HEK293 (cell line): ENCODE data around the gene CNN2.

Source experiments
- CTCF ChIA-PET: fragments of 350-600 bp; formaldehyde crosslinking; extraction: SDS; loops from one replicate; lab custom pipeline; 2021; ENCODE audit warnings: antibody characterized with exemption; lab: Yijun Ruan, JAX
- POLR2A ChIA-PET: fragments of 300-600 bp; formaldehyde crosslinking; extraction: SDS; loops from one replicate; lab custom pipeline; 2020; ENCODE audit warnings: antibody characterized with exemption, inconsistent platforms; lab: Yijun Ruan, JAX
- H3K27ac ChIP-seq: fragments of 200-500 bp; sonication (Bioruptor generic); 2 replicates; pipeline ENCODE4 v1.5.1; 2014; ENCODE audit warnings: low read depth, low read length, control low read depth, inconsistent platforms; ENCODE audit errors: extremely low read depth
- H3K36me3 ChIP-seq, 2 experiments: fragments of 200-500 bp in 1 of 2; sonication (Bioruptor generic) in 1 of 2; 1 replicate in 1 of 2; 2 replicates in 1 of 2; pipeline ENCODE4 v1.5.1; 2014 to 2017; ENCODE audit warnings: inconsistent platforms in 2 of 2, low read length in 2 of 2; ENCODE audit not compliant: control insufficient read depth in 2 of 2, insufficient read depth in 1 of 2
- H3K4me1 ChIP-seq: fragments of 200-500 bp; sonication (Bioruptor generic); 2 replicates; pipeline ENCODE4 v1.5.1; 2014; ENCODE audit warnings: mild to moderate bottlenecking, low read length, inconsistent platforms; ENCODE audit not compliant: control insufficient read depth, insufficient read depth
- H3K4me3 ChIP-seq: 2 replicates; pipeline ENCODE4 v1.5.1; 2011; ENCODE audit warnings: low read depth, mild to moderate bottlenecking, control low read depth, low read length, moderate library complexity
- H3K9me3 ChIP-seq: fragments of 200-500 bp; sonication (Bioruptor generic); 2 replicates; pipeline ENCODE4 v1.5.1; 2014; ENCODE audit warnings: low read depth, low read length, inconsistent platforms; ENCODE audit not compliant: control insufficient read depth, insufficient read depth
- GLIS2 ChIP-seq: fragments of 450-650 bp; formaldehyde crosslinking; IDR thresholded peaks from 2 replicates; pipeline ENCODE4 v1.5.1; 2016; ENCODE audit warnings: missing biosample characterization, missing genetic modification characterization
- HIC1 ChIP-seq: fragments of 450-650 bp; formaldehyde crosslinking; IDR thresholded peaks from 2 replicates; pipeline ENCODE4 v1.5.1; 2016; ENCODE audit warnings: missing biosample characterization, missing genetic modification characterization
- SP2 ChIP-seq: fragments of 450-650 bp; formaldehyde crosslinking; IDR thresholded peaks from 2 replicates; pipeline ENCODE4 v1.5.1; 2016; ENCODE audit warnings: missing biosample characterization, missing genetic modification characterization
- ZIC2 ChIP-seq: fragments of 450-650 bp; formaldehyde crosslinking; IDR thresholded peaks from 2 replicates; pipeline ENCODE4 v1.5.1; 2016; ENCODE audit warnings: missing biosample characterization, missing genetic modification characterization
- ZNF10 ChIP-seq: fragments of 450-650 bp; formaldehyde crosslinking; IDR thresholded peaks from 2 replicates; pipeline ENCODE4 v1.5.1; 2017; ENCODE audit warnings: missing biosample characterization, missing genetic modification characterization
- ZNF175 ChIP-seq: fragments of 450-650 bp; formaldehyde crosslinking; IDR thresholded peaks from 2 replicates; pipeline ENCODE4 v1.5.1; 2016; ENCODE audit warnings: missing biosample characterization, missing genetic modification characterization
- ZNF2 ChIP-seq: fragments of 450-650 bp; formaldehyde crosslinking; IDR thresholded peaks from 2 replicates; pipeline ENCODE4 v1.5.1; 2016; ENCODE audit warnings: missing biosample characterization, missing genetic modification characterization
- ZNF221 ChIP-seq: fragments of 450-650 bp; formaldehyde crosslinking; IDR thresholded peaks from 2 replicates; pipeline ENCODE4 v1.5.1; 2017; ENCODE audit warnings: missing biosample characterization, missing genetic modification characterization, borderline replicate concordance
- ZNF501 ChIP-seq: fragments of 450-650 bp; formaldehyde crosslinking; IDR thresholded peaks from 2 replicates; pipeline ENCODE4 v1.5.1; 2016; ENCODE audit warnings: missing biosample characterization, missing genetic modification characterization
- ZNF600 ChIP-seq: fragments of 450-650 bp; formaldehyde crosslinking; IDR thresholded peaks from 2 replicates; pipeline ENCODE4 v1.5.1; 2016; ENCODE audit warnings: missing biosample characterization, missing genetic modification characterization
- TF ChIP-seq, protein P1 (sequence below): fragments of 450-650 bp; formaldehyde crosslinking; IDR thresholded peaks from 2 replicates; pipeline ENCODE4 v1.5.1; 2016; ENCODE audit warnings: missing biosample characterization, missing genetic modification characterization

Gene CNN2

DNA sequence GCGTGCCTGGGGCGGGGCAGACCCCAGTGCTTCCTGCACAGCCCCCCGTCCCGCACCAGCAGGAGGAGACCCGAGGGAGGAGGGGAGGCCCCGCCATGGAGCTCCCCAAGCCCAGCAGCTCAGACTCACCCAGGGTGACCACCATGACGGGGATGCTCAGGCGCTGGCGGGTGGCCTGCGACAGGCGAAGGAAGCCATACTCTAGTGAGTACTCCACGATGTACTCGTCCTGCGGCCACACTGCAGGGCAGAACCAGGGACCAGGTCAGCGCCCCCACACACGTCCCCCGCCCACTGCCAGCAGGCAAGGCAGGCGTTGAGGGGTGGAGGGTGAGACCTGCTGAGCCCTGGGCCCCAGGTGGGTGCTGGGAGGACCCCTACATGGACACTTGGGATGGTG, 14.1 kb upstream of the CNN2 start:
- POLR2A ChIA-PET, result interaction anchor here (0.8 kb wide), 1 partner anchor 9 kb away, joined by 3 read pairs; the partner anchor contains the start of gene RNU6-2
- H3K36me3 ChIP-seq, result peaks cover 0 to 66% of the 10 kb centered on the region in 2 experiments; a peak in 1 of 3 replicates
- CTCF ChIA-PET, result interaction anchor here (0.6 to 0.7 kb wide), 2 partner anchors 8 to 28 kb away, joined by 3 read pairs; partner anchors contain the start of gene WDR18

DNA sequence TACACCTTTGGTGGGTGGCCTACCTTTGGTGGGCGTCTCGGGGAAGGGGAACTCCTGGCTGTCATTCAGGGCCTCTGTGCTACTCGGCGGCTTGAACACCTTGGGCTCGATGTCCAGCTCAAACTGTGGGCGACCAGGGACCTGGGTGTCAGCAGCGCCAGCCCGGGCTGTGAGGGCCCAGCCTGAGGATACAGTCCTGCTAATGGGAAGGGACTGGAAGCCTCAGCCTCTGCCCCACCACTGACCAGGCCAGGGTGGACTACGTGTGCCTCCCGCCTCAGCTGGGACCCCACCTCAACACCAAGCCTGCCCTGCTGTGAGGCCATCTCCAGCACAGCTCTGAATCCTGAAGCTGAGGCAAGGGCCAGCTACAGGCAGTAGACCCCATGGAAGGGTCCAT, 13.2 kb upstream of the CNN2 start:
- Histone ChIP-seq H3K27ac (no peak overlapping the region), H3K4me3 (no peak overlapping the region), H3K36me3 (peaks cover 0 to 71% of the 10 kb centered on the region in 2 experiments; a peak in 1 of 3 replicates), H3K4me1 (peaks cover 7% of the 10 kb centered on the region), H3K9me3 (no peaks in the 10 kb centered on the region)
- TF ChIP-seq, protein P1, sequence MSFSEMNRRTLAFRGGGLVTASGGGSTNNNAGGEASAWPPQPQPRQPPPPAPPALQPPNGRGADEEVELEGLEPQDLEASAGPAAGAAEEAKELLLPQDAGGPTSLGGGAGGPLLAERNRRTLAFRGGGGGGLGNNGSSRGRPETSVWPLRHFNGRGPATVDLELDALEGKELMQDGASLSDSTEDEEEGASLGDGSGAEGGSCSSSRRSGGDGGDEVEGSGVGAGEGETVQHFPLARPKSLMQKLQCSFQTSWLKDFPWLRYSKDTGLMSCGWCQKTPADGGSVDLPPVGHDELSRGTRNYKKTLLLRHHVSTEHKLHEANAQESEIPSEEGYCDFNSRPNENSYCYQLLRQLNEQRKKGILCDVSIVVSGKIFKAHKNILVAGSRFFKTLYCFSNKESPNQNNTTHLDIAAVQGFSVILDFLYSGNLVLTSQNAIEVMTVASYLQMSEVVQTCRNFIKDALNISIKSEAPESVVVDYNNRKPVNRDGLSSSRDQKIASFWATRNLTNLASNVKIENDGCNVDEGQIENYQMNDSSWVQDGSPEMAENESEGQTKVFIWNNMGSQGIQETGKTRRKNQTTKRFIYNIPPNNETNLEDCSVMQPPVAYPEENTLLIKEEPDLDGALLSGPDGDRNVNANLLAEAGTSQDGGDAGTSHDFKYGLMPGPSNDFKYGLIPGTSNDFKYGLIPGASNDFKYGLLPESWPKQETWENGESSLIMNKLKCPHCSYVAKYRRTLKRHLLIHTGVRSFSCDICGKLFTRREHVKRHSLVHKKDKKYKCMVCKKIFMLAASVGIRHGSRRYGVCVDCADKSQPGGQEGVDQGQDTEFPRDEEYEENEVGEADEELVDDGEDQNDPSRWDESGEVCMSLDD (tag by site-specific recombination), result 0 out of 2 replicates have a peak, but pooled peaks have one; percentile 1
- no peak for TF ChIP-seq GLIS2 (tag by site-specific recombination)
- CTCF ChIA-PET, result interaction anchor here (1.1 to 1.5 kb wide), 2 partner anchors 13 to 17 kb away, joined by 3 read pairs; partner anchors contain the start of gene GRIN3B
- POLR2A ChIA-PET, result interaction anchor here (0.6 to 1.3 kb wide), 3 partner anchors 9 to 51 kb away, joined by 3 to 4 read pairs (median 3); no protein-coding TSS in a partner anchor

More for the DNA sequence above, 14.1 kb upstream of the CNN2 start:
- TF ChIP-seq ZNF2 (tag by site-specific recombination) (no peak), SP2 (no peak), HIC1 (tag by site-specific recombination) (0 out of 2 replicates have a peak, but pooled peaks have one; percentile 67), ZNF221 (tag by site-specific recombination) (no peak), ZNF600 (tag by site-specific recombination) (peak; percentile 27; the same call in 1 of the 2 replicates), ZNF10 (peak; percentile 53; the same call in 1 of the 2 replicates), ZNF501 (tag by site-specific recombination) (no peak), ZIC2 (tag by site-specific recombination) (no peak)
- Histone ChIP-seq H3K4me1 (peaks cover 3% of the 10 kb centered on the region), H3K9me3 (no peaks in the 10 kb centered on the region), H3K4me3 (no peak overlapping the region), H3K27ac (no peak overlapping the region)

DNA sequence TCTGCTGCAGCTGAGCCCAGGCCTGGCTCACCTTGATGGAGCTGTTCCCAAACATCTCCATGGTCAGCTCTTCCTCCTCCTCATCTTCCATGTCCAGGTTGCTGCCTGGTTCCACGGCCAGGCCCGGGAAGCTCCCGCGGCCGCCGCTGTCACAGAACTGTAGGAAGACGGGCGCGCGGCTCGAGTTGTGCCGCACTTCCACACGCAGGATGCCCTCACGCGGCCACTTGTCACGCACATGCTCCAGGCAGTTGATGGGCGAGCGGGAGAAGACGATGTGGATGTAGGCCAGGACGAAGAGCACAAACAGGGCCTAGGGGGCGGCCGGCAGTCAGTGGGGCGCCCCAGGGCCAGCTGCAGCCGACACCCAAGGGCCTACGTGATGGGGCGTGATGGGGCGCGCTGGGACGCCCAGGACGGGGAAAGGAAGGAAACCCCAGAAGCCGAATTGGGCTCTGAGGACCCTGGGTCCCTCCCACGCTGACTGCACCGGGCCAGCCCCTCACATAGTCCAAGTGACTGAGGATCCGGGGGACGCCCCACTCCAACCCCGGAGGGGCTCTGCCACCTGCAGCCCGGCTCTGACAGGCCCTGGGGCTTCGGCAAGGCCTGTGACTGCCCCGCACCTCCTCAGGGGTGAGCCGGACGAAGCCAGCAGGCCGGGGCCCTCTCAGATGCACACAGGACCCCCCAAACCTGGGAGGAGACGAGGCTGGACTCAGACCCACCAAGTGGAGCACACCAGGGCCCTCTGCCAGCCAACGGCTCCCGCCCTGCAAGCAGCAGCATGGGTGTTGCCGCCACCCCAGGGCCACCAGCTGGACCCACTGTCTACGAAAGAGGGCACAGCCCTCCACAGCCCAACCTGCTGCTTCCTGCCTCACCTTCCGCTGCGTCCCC, 12.0 kb upstream of the CNN2 start:
- TF ChIP-seq SP2 (0 out of 2 replicates have a peak, but pooled peaks have one; percentile 5), ZNF175 (tag by site-specific recombination) (no peak)
- ChIA-PET POLR2A (interaction anchor here (1.1 to 1.3 kb wide), 2 partner anchors 10 to 14 kb away, joined by 3 to 4 read pairs; no protein-coding TSS in a partner anchor), CTCF (interaction anchor here (0.7 to 1.5 kb wide), 5 partner anchors 14 to 230 kb away, joined by 3 to 8 read pairs (median 3); partner anchors contain the start of gene GRIN3B)
- H3K36me3 ChIP-seq, result peaks cover 0 to 78% of the 10 kb centered on the region in 2 experiments; a peak in 1 of 3 replicates
- no peaks in the 10 kb centered on the region for H3K9me3 ChIP-seq
- H3K27ac ChIP-seq, result no peak overlapping the region
- H3K4me3 ChIP-seq, result no peak overlapping the region
- peaks cover 7% of the 10 kb centered on the region for H3K4me1 ChIP-seq
